HL-60 (cell line): ENCODE data around the gene TMC8.
"Not testable (repeated sequence)": the region's sequence is repeated elsewhere in the genome, so short reads cannot be mapped to it uniquely, and the experiment has no call there.

Experiments used
- DNase-seq, 2 experiments: peaks; one replicate each; pipeline ENCODE4 v3.0.0-alpha.2; 2010 to 2020; ENCODE audit warnings: low read depth in 1 of 2, low spot score in 1 of 2
- H3K27ac ChIP-seq: fragments of 250-450 bp; sonication (Bioruptor Pico); replicated peaks from 2 replicates; pipeline ENCODE4 v1.5.1; 2020; ENCODE audit warnings: mild to moderate bottlenecking, moderate library complexity
- H3K27me3 ChIP-seq: fragments of 250-450 bp; sonication (Bioruptor Pico); 2 replicates; pipeline ENCODE4 v1.5.1; 2021; ENCODE audit warnings: mild to moderate bottlenecking, moderate library complexity; ENCODE audit not compliant: insufficient read depth, poor library complexity, severe bottlenecking
- H3K4me3 ChIP-seq: replicated peaks from 2 replicates; pipeline ENCODE4 v1.5.1; 2011; ENCODE audit warnings: mild to moderate bottlenecking, control low read depth, low read length; ENCODE audit not compliant: insufficient read depth
- GABPA ChIP-seq: IDR thresholded peaks from 2 replicates; pipeline ENCODE4 v1.6.1; 2012; ENCODE audit warnings: low read depth
- POLR2AphosphoS5 ChIP-seq: IDR thresholded peaks from 2 replicates; pipeline ENCODE4 v1.6.1; 2012; ENCODE audit warnings: low read depth
- SPI1 ChIP-seq: IDR thresholded peaks from 2 replicates; pipeline ENCODE4 v1.6.1; 2012; ENCODE audit warnings: low read depth, mild to moderate bottlenecking, borderline replicate concordance
- TF ChIP-seq, protein P1 (sequence below): IDR thresholded peaks from one replicate; pipeline ENCODE4 v1.5.1; 2011; ENCODE audit warnings: low read length, control low read depth, inconsistent platforms; ENCODE audit not compliant: insufficient read depth
- TF ChIP-seq, protein P2 (sequence below): IDR thresholded peaks from 2 replicates; pipeline ENCODE4 v1.6.1; 2012; ENCODE audit warnings: low read depth; ENCODE audit not compliant: insufficient replicate concordance

The TMC8 gene

DNA sequence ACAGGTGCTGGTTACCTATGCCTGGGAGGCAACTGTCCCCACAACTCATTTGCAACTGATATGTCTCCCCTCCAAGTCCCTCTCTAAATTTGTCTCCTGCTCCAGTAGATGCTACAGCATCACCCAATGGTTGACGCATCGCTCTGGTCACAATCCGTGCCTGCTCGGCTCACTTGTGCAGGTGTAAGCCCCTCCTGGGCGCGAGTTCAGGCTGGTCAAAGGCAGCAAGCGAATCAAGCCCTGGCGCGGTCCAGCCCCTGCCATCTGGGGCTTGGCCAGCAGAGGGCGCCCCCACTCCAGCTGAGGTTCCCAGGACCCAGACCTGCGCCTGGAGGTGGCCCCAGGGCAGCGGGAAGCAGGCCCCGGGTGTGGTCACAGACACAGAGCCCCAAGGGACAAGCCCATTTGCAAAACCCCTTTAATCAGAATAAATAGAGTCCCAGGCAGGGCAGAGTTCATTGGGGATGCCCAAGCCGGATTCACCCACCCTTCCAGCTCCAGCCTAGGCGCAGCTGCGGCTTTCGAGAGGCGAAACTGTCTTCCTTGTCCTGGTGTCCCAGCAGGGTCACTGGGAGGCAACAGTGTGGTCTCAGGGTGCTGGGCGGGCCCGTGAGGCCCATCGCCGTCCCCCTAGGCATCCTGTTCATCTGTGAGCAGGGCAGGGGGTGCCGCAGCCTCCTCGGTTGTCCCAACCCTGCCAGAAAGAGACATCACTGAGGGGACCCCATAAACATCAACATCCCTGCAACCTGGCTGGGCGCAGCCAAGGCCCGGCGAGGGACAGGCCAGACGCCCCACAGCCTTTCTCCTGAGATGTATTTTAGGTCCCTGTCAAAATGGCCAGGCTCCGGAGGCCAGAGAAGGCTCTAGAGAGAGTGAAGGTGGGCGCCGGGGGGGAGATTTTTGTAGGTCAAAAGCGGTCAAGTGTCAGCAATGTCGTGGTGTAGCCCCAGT, 17.8 kb upstream of the TMC8 start:
- peak in 1 of 2 experiments; percentile 74 for DNase-seq
- Histone ChIP-seq H3K4me3 (no peak overlapping the region), H3K27ac (no peak overlapping the region), H3K27me3 (no peaks in the 10 kb centered on the region)
- no peak; the same call in none of the 2 replicates for TF ChIP-seq POLR2AphosphoS5
- TF ChIP-seq, protein P1, sequence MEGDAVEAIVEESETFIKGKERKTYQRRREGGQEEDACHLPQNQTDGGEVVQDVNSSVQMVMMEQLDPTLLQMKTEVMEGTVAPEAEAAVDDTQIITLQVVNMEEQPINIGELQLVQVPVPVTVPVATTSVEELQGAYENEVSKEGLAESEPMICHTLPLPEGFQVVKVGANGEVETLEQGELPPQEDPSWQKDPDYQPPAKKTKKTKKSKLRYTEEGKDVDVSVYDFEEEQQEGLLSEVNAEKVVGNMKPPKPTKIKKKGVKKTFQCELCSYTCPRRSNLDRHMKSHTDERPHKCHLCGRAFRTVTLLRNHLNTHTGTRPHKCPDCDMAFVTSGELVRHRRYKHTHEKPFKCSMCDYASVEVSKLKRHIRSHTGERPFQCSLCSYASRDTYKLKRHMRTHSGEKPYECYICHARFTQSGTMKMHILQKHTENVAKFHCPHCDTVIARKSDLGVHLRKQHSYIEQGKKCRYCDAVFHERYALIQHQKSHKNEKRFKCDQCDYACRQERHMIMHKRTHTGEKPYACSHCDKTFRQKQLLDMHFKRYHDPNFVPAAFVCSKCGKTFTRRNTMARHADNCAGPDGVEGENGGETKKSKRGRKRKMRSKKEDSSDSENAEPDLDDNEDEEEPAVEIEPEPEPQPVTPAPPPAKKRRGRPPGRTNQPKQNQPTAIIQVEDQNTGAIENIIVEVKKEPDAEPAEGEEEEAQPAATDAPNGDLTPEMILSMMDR: peak; percentile 94

DNA sequence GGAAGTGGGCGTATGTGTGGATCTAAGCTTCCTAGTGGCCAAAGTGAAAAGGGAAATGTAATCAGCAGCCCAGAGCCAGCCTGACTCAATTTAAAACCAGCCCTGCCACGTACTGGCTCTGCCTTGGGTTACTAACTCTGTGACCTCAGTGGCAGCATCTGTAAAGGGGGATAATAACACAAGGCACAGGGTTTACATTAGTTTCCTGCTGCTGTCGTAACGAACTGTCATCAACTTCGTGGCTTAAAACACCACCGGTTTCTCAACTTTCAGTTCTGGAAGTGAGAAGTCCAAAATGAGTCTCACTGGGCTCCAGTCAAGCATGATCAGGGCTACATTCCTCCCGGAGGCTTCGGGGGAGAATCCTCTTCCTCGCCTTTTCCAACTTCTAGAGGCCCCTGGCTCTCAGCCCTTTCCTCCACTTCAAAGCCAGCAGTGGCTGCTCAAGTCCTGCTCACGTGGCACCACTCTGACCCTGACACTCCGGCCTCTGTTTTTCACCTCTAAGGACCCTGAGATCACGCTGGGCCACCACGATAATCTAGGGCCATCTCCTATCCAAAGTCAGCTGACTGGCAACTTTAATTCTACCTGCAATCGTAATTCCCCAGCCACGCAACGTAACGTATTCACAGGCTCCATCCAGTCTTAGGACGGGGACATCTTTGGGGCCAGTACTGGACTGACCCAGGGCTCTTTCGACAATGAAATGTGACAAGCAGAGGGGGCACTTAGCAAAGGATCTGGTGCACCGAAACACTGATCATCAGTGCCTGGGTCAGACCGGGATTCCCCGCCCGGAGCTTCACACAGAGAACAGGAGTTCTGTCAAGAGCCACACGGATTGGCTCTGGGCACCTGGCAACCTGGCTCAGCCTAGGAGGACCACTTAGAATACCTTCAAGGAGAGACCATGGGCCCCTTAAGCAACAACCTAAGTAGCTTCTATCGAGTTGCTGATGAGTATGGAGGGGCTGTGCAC, 16.5 kb upstream of the TMC8 start:
- no peak for DNase-seq
- TF ChIP-seq SPI1 (no peak), POLR2AphosphoS5 (no peak; the same call in 1 of the 2 replicates), GABPA (no peak)
- TF ChIP-seq, protein P1: no peak
- TF ChIP-seq, protein P2, sequence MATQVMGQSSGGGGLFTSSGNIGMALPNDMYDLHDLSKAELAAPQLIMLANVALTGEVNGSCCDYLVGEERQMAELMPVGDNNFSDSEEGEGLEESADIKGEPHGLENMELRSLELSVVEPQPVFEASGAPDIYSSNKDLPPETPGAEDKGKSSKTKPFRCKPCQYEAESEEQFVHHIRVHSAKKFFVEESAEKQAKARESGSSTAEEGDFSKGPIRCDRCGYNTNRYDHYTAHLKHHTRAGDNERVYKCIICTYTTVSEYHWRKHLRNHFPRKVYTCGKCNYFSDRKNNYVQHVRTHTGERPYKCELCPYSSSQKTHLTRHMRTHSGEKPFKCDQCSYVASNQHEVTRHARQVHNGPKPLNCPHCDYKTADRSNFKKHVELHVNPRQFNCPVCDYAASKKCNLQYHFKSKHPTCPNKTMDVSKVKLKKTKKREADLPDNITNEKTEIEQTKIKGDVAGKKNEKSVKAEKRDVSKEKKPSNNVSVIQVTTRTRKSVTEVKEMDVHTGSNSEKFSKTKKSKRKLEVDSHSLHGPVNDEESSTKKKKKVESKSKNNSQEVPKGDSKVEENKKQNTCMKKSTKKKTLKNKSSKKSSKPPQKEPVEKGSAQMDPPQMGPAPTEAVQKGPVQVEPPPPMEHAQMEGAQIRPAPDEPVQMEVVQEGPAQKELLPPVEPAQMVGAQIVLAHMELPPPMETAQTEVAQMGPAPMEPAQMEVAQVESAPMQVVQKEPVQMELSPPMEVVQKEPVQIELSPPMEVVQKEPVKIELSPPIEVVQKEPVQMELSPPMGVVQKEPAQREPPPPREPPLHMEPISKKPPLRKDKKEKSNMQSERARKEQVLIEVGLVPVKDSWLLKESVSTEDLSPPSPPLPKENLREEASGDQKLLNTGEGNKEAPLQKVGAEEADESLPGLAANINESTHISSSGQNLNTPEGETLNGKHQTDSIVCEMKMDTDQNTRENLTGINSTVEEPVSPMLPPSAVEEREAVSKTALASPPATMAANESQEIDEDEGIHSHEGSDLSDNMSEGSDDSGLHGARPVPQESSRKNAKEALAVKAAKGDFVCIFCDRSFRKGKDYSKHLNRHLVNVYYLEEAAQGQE: no peak
- Histone ChIP-seq H3K4me3 (no peak overlapping the region), H3K27ac (no peak overlapping the region), H3K27me3 (no peaks in the 10 kb centered on the region)

DNA sequence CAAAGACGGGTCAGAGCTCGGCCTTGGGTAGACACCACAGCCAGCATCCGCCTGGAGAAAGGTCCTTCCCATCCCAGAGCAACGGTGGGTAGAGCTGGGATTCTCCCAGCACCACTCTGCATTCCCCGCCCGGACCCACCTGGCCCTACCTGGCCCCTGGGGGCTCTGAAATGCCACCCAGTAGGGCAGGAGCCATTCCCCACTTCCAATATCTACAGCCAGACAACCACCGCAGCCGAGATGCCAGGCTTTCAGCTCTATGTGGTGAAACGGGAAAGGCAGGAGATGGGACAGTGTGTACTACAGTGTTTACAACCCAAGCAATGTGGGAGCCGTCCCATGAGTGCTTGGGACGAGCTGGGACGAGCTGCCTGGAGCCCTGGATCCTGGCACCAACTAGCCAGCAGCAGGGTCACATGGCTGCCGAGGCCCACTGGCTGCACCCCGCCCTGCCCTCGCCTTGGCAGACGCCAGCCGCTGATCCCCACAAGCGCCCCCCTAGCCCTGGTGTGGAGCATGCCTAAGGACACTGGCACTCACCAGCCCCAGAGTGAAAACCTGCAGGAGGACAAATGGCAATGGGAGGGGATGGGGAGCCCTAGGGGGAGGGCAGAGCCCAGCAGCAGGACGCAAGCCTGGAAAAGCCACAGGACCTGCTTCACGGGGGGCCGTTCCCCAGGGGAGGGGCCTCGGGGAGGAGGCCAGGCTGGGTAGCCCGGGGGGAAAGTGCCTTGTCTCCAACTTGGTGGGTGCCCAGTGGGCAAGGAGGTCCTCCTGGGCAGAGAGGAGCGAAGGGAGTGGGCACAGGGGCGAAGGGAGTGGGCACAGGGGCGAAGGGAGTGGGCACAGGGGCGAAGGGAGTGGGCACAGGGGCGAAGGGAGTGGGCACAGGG, 15.5 kb upstream of the TMC8 start:
- Histone ChIP-seq H3K27ac (no peak overlapping the region), H3K27me3 (no peaks in the 10 kb centered on the region), H3K4me3 (no peak overlapping the region)
- TF ChIP-seq POLR2AphosphoS5 (no peak), GABPA (no peak), SPI1 (no peak)
- TF ChIP-seq, protein P2: no peak
- TF ChIP-seq, protein P1: no peak
- DNase-seq: no peak

DNA sequence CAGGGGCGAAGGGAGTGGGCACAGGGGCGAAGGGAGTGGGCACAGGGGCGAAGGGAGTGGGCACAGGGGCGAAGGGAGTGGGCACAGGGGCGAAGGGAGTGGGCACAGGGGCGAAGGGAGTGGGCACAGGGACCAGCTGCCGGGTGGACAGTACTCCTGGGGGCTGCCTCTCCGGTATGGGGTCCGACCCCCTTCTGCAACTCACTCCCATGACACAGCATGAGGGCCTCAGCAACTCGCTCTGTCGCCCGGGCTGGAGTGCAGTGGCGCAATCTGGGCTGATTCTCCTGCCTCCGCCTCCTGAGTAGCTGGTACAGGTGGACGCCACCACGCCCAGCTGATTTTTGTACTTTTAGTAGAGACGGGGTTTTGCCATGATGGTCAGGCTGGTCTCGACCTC, 14.8 kb upstream of the TMC8 start:
- not testable (repeated sequence) for DNase-seq, H3K27ac ChIP-seq, H3K4me3 ChIP-seq, H3K27me3 ChIP-seq
